OCI-LY3 (cell line): ENCODE data around the gene AP1S1.

Experiments
- CTCF ChIP-seq: fragments of 200-600, 300-600 bp; sonication (generic); IDR thresholded peaks from 2 replicates; pipeline ENCODE4 v1.5.1; 2014; ENCODE audit warnings: antibody characterized with exemption, low read length, low read depth
- EZH2phosphoT487 ChIP-seq: fragments of 200-600 bp; shearing (Covaris generic); IDR thresholded peaks from 2 replicates; pipeline ENCODE4 v1.6.1; 2018; ENCODE audit warnings: antibody characterized with exemption, mixed run types, low read depth

- TF ChIP-seq CTCF (no peak), EZH2phosphoT487 (no peak)
Observed at GRCh38 chr7:101151908-101152651, 2.2 kb upstream of the AP1S1 start.
